ENCODE results near the gene TMEM170A. TPM values are rescaled to one million over a fixed set of nuclear protein-coding genes. Genes with fewer than 3 reads are reported as not detected.

Gene TMEM170A
- 17.8 and 22.8 TPM in 2 replicates for total RNA-seq

GRCh38 chr16:75464122-75464918 is at the start of gene TMEM170A:
TSS of gene TMEM170A (minus strand) at chr16:75464689. CDS start at chr16:75464600, 89 bp downstream.

GRCh38 chr16:75495076-75495674 is 30.7 kb upstream of the TMEM170A start, which contains the start of gene CHST6:
TSS of gene CHST6 (minus strand) at chr16:75495441. CDS start at chr16:75479828, 15,613 bp downstream.

GRCh38 chr16:75432828-75433731 is 31.4 kb downstream of the TMEM170A start, which contains the start of gene CFDP1:
TSS of gene CFDP1 (minus strand) at chr16:75433503. CDS start at chr16:75433352, 151 bp downstream.

Small RNA genes lying within 50 kb of the gene (small RNA-seq; reads per million reads assigned to genes)
- gene RF00598 (ENCODE audit: low replicate concordance) = not detected

Other genes with a start within 250 kb of the TMEM170A start
- gene CTRB1, start 245.7 kb downstream of the TMEM170A start, total RNA-seq = not detected in 2 replicates
- gene BCAR1, start 213.1 kb downstream of the TMEM170A start, total RNA-seq = 110 and 169 TPM in 2 replicates
- 16.6 and 37.9 TPM in 2 replicates for gene CFDP1, start 31.2 kb downstream of the TMEM170A start, total RNA-seq
- gene CHST6, start 30.8 kb upstream of the TMEM170A start, total RNA-seq = under 0.01 and 0.14 TPM in 2 replicates
- gene CHST5, start 71.4 kb upstream of the TMEM170A start, total RNA-seq = under 0.01 TPM in 2 replicates
- 14.7 and 27.8 TPM in 2 replicates for gene TMEM231, start 91.6 kb upstream of the TMEM170A start, total RNA-seq
- gene GABARAPL2, start 101.7 kb upstream of the TMEM170A start, total RNA-seq = 30.8 and 44.6 TPM in 2 replicates
- gene ADAT1, start 158.6 kb upstream of the TMEM170A start, total RNA-seq = 56.9 and 80.6 TPM in 2 replicates
- 160 and 162 TPM in 2 replicates for gene KARS1, start 183.0 kb upstream of the TMEM170A start, total RNA-seq
- gene TERF2IP, start 183.1 kb upstream of the TMEM170A start, total RNA-seq = 31.5 and 34.8 TPM in 2 replicates
- not detected in 2 replicates for gene CPHXL2, start 212.3 kb upstream of the TMEM170A start, total RNA-seq
- gene DUXB, start 236.8 kb upstream of the TMEM170A start, total RNA-seq = not detected in 2 replicates